NCI-H2196 treated with DMSO at 0.1 percent for 48 hours (cell line): ENCODE data around the gene SLC9A9.
"Not testable (repeated sequence)": the region's sequence is repeated elsewhere in the genome, so short reads cannot be mapped to it uniquely, and the experiment has no call there.

ENCODE experiments used
- DNase-seq: peaks from one replicate; lab custom pipeline; 2025; ENCODE audit not compliant: unreplicated experiment; lab: John Stamatoyannopoulos, UW

Gene SLC9A9

DNA sequence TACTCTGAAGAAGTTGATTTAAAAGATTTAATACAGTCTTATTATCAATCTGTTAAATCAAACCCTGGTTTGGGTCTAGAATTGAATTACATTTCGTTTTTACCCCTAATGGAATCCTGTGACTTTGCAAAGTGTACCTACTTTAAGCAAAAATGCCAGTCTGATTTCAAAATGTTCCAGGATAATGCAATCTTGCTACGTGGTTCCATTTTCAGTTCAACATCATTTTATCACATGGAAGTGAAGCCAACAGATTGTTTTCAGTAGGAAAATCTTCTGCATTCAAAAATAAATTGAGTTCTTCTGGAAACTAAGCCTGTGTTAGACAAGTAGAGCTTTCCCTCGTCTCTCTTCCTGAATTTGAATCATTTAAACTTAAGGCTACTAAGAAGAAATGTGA lies 372.3 kb downstream of the SLC9A9 start:
- DNase-seq, result no peak

DNA sequence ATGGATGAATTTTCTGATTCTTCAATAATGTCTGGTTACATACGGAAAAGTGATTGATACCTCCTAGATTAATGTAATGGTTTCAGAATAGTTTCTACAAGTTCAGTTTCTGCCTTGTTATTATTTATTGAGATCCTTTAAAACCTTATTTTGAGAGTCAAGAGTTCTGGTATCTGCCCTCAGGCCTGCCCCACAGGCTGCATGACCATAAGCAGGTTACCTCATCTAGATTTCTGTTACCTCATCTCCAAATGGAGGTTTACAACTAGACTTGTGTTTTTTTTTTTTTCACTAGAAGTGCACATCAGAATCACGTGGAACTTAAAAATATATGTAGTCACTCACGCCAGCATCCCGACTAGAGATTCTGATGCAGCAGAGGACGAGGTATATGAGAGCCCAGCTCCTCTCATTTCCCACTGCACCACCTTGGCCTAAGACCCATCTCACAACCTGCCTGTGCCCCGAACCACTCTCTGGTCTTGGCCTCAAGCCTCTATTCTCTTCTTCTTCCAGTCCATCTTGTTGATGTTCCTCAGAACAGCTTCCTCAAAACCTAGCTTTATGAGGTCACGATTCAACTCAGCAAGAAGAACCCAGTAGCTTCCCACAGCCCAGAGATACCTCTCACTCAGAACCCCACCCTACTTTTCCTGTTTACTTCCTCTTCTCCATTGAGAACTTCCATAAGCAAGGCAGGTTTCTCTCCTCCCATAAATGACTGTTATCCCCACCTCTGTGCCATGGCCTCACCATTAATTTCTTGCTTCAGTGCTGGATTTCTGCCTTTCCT lies 375.3 kb downstream of the SLC9A9 start:
- no peak for DNase-seq

DNA sequence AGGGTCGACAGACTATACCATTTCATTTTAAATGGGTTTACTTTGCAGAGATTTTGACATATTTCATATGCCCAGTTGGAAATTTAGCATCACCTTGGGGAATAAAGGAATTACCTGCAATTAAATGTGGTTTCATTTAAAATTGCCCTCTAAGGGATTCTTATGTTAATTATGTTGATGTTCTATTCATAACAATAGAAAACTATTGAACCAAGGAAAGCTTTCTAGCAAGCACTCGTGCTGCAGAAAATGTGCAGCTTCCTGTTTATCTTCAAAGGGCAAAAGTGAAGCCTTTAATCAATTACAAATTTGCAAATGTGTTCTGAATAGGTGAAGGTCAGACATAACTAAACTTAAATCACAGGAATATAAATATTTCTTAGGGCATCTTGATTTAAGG lies 376.6 kb downstream of the SLC9A9 start:
- no peak for DNase-seq

DNA sequence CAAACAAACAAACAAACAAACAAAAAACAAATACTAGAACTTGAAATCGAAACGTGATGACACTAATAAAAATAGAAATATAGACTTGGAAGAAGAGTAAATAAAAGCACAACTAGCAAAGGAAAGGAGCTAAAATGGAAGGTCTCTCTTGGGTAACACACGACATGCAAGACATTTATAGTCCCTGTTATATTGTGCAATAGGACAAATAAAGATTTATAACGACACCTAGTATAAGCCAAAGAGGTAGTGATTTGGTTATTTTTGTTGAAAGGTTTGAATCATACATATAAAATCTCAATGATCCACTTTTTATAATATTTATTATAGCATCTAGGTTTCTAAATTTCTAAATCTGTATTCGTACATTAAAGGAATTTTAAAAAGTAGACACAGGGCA lies 379.1 kb downstream of the SLC9A9 start:
- no peak for DNase-seq

DNA sequence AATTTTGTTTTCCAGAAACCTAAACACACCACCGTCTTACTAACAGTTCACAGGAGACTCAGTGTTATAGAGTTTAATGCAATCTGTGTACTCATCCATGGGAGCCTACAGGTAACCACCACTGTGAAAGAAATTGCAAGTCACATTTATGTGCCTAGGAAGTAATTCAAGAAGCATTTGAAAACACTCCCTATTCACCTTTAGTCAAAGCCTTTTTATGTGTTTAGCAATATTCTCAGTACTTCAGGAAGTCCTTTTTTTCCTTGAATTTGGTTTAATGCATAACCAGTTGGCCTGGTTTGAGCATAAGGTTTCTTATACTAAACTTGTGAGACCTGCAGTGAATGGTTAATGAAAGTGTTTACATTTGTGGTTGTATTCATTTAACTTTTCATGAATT lies 382.6 kb downstream of the SLC9A9 start:
- no peak for DNase-seq

DNA sequence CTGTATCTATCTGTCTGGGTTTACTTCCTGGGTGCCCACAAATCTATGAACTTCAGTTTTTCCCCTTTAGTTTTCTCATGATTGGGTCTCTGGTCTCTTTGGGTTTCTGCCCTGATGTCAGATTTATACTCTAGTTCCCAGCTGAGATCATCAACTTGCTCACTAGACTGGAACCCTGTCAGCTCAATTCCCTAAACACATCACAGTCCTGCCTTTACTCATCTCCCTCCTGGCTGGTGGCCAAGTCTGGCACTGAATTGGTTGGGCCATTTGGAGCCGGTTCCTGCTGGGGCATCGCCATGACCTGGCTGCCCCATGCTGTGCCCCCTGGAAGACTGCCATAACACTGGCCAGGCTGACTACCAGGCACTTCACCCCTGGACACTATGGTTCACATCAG lies 383.4 kb downstream of the SLC9A9 start:
- no peak for DNase-seq

DNA sequence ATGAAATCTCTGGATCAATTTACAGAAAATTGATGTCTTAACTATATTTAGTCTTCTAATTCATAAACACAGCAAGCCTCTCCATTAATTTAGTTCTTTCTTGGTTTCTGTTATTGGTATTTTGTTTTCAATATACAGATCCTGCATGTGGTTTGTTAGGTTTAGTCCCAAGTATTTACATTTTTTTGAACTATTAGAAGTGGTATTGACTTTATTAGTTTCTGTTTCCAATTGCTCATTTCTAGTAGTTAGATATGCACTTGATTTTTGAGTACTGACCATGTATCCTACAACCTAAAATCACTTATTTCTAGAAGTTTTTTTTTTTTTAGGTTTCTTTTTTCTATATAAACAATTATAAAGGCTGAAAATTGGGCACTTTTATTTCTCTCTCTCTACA lies 392.8 kb downstream of the SLC9A9 start:
- DNase-seq, result no peak

DNA sequence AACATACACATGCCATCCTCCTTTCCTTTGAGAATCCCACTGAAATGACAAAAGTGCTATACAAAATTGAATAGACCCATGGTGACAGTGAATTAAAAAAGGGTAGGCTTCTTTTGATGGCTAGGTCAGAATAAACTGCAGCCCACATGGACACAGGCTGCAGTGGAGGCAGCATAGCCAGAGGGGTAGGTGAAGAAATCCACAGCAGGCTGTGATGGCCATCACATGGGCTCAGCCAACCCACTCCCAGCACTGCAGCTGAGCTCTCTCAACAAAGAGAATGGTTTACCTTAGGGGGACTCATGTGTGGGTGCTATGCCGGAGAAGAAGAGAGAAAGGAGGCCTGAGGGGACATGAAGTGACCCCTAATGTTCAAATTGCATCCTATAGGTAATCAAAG lies 397.6 kb downstream of the SLC9A9 start:
- DNase-seq, result no peak

DNA sequence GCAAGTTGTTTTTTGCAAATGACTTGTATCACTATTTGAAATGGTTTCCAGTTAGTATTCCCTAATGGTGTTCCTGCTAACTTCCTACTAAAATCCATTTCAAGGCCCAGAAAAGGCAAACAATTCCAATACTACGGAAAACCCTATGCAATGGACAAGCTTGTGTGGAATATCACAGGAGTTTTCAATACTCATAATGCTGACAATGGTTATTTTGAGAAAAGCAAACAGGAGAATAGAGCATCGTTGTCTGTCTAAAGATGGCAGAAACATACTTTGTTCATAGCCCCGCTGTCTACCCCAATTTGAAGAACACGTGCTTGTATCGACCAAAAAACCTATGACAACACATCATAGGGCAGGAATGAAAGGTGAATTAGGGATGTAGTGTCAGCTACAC lies 400.8 kb downstream of the SLC9A9 start:
- no peak for DNase-seq

DNA sequence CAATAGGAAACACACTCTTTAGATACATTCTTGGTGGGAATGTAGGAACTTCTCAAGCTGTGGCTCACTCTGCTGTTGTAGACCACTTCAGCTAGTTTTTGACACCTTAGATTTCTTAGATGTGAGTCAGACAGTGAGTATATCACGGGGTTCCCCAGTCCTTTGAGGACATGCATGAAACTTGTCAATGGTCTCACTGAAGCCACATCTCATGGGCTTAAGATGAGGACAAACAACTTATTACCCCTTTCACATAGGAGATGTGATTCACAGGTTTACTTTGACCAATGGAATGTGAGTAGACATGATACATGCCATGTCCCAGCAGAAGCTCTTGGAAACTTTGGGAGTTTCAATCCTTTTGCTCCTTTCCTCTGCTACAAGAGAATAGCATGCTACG lies 403.1 kb downstream of the SLC9A9 start:
- DNase-seq, result no peak

DNA sequence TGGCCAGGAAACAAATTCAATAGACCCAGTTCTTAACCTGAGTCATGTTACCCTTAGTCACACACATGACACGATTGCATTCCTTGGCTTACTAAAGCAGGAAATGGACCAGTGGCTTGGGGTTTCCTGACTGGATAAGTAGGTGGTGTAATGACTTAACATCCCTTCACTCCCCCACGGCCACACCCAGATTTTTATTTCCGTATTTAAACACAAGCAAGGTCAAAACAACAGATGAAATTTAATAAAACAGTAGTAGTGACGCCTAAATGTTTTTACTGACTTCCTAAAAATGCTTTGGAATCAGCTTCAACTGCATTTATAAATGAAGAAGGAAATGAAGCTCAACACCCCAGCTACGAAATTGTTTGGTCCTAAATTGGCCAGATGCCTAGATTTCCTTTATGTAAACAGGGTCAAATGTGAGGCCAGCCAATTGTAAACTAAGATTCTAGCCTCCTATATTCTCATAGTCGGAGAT lies 404.4 kb downstream of the SLC9A9 start:
- DNase-seq, result no peak

DNA sequence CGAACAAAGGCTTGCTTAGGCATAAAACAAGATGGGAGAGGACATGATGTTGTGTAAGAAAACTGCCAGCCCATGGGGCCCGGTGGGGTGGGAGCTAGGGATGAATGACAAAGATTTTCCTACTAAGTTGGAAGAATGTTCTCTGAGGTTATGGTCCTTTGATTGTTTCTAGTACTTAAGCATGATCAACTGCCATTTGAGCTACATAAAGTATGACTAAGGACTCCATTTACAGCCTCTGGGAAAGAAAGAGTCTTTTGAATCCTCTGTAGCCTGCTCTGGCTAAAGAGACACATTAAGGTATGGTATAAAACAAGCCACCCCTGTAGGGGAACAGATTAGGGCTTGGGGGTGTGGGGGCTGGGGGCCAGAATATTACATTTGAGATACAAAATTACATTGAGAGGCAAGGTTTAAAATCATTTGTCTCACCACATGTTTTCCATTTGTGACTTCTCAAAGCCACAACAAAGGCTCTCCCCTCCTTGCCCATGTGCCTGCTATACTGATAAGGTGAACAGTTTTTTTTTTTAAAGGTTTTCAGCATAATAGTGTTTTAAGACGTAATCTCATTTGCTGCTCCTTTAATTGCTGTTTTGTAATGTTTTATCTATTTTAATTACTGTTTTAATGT lies 405.3 kb downstream of the SLC9A9 start:
- no peak for DNase-seq

DNA sequence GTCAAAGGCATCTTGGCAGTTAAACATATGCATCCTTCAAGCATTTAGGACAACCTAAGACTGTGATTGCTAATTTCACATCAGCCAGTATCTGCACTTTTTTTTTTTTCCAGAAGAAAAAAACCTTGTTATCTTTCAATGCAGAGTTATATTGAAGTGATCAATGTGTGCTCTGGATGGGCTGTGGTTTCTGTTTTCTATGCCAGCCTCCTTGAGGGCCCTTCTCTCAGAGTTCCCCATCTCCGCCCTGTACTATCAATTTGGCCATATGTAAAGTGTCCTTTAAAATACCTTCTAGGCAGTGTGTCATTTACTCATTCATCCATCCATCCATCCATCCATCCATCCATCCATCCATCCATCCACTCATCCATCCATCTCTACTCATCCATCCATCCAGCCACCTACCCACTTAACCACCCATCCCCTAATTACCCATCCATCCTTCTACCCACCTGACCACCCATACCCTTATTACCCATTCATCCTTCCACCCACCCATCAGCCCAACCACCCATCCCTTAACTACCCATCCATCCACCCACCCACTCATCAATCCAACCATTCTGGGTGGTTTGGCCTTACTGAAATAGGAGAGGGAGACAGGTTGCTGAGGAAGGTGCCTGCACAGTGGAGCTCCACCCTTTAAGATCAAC lies 406.6 kb downstream of the SLC9A9 start:
- no peak for DNase-seq

DNA sequence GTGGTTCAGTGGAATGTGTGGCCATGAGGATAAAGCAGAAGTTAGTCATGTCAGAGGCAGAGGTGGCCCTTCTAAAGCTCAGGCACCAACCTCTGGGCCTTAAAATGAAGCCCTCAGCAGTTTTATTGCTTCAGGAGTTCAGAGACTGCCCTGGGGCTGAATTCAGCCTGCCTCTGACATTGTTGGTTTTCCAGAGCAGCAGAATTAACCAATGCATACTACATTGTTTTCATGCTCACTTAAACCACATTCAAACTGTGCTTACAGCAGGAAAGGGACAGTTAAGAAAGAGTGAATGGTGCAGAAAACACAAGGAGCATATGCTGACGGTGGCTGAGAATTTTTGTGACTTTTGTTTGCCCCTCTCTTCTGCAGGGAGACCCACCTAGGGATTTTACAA lies 408.5 kb downstream of the SLC9A9 start:
- no peak for DNase-seq

DNA sequence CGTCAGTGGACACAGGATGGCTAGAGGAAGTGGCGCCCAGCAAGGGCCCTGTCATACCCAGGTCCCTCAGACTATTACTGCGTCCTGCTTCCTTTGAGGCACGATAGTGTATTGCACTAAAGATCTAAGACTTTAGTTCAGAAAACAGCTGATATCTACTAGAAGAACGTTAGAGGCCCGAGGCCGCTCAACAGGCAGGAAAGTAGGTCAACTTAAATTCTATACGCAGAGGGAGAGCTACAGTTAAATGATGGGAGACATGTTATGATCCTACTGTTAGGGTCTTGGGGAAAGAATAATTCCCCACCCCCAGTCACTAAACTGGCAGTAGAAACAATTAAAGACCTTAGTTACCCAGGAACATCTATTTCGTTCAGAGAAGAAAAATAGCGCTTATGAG lies 410.9 kb downstream of the SLC9A9 start:
- DNase-seq, result no peak

DNA sequence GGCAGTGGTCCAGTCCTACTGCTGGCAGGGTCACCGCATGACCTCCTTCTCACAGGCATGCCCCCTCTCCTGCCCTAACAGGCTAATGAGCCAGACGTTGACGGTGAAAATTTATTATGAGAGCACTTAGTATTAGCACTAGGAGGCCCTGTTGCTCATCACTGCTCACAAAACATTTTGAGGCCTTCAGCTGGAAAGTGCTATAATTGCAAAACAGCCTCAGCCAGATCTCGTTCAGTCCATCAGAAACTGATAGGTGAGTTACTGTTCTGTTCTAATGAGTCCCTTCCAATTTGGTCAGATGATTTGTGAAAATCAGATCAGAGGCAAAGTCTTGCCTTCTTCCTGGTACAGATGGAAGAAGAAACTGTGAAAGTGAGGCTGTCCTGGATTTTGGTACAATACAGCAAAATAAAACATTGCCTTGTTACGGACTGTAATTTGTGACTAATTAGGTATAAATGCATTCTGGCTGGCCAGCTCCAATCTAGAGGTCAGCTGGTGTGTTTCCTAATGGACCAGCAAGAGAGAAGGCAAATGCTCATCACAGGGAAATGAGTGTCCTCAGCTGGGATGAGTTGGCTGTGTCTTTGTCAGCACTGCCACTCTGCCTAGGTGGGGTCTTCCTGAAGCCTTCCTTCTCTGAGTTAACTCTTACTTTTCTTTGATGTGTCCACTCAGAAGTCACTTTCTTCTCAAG lies 411.9 kb downstream of the SLC9A9 start:
- DNase-seq, result no peak

DNA sequence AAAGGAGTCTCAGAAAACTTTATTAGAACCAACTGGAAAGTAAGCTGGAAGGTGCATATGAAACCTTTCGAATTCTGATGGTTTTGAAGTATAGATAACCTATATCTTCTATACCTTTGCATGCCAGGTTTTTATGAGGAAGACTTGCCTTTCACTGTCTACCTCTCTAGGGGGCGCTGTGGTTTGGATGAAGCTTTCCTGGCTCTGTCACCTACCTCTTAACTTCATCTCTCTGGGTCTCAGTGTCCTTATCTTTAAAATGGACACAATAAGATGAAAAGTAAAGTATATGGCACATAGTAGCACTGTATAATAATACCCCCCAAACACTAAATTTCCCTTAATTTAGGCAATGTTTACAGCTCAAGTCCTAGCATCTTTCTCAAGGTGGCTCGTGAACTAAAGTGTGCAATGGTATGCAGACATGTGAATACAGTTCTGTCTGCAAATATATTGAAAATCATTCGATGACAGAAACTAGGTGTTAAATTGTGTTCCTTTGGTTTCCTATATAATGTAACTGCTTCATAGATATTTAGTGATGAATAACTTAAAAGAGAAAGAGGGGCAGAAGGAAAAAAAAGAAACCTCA lies 414.4 kb downstream of the SLC9A9 start:
- no peak for DNase-seq

DNA sequence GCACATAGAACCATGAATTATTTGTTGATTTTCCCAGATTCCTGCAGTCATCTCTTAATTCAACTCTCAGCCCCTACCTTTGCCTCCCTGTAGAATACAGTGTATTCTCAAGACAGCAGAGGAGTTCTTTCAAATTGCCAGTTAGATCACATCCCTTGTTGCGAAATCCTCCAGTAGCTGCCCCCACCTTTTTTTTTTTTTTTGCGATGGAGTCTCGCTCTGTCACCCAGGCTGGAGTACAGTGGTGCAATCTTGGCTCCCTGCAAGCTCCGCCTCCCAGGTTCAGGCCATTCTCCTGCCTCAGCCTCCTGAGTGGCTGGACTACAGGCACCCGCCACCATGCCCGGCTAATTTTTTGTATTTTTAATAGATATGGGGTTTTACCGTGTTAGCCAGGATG lies 417.0 kb downstream of the SLC9A9 start:
- not testable (repeated sequence) for DNase-seq

DNA sequence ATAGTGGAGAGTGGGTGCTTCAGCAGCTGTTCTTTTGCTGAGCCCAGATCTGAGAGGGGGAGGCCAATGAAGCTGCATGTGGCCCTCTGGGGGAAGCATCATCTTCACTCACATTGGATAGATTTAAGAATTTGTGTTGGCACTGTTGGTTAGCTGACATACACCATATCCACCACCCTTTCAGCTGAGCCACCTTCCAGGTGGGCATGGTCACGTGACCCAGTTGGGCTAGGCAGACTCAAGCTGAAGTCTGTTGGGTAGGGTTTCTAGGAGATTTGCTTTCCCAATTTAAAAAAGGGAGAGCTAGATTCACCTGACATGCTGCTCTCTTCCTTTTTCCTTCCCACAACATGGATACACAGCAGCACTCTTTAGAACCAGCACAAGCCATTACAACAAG lies 417.7 kb downstream of the SLC9A9 start:
- no peak for DNase-seq

DNA sequence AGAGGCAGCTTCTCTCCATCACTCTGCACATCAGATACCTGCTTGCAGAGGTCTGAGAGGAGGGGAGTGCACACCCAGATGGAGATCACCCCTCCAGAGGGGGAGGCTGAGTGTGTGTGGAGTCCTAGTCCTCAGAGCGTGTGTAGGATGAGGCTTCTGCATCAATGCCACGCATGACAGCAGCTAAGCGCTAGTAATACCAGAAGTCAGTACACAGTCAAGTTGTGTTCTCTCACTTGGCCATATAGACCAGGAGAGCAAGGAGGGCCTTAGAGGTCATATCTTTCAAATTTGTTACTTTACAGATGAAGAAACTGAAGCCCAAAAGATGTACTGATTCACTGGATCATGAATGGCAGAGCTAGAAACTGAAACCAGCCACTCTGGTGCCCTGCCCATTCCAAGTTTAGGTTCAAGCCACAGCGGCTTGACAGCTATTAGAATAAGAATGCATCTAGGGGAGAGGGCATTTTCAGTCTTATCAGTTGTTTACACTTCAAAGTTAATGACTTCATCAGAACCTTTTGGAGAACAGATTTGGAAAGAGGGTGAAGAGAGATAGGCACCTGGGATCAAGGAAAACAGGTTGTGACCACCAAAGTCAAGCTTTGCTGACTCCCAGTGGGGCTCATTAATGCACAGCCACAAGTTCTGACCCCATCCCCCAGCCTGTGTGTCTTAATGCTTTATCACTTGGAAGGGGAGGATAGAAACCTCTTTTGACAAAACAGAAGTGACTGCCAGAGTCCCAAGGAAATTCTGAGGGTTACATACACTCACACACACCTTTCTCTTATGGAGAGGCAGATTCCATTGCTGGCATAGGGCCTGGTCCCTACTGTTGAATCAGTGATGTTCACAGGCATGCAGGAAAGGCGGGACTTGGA lies 418.4 kb downstream of the SLC9A9 start:
- no peak for DNase-seq
